HepG2 (cell line): ENCODE data around the gene UBTD1. TPM values are rescaled to one million over a fixed set of nuclear protein-coding genes. Genes with fewer than 3 reads are reported as not detected.

Source experiments
- ATAC-seq: fragments of 200-7000 bp; cut with Tn5 transposase; 3 replicates; pipeline ENCODE4 v1.9.1; 2020; ENCODE audit warnings: mild to moderate bottlenecking, moderate library complexity
- BruUV-seq: library from RNA; stranded (reverse); fragments of 400-500 nt; replicated peaks from 2 replicates; lab custom pipeline; 2021; lab: Mats Ljungman, UMichigan
- CTCF ChIA-PET: fragments of 300-600 bp; formaldehyde crosslinking; extraction: SDS; loops from one replicate; lab custom pipeline; 2021; ENCODE audit warnings: low total read pairs, inconsistent platforms, low intra/inter-chr PET ratio; lab: Yijun Ruan, JAX
- POLR2A ChIA-PET: fragments of 350-600 bp; sonication (Branson Sonifier 250); formaldehyde crosslinking; loops from one replicate; lab custom pipeline; 2020; ENCODE audit warnings: antibody characterized with exemption, inconsistent platforms; lab: Yijun Ruan, JAX
- DNase-seq: peaks from one replicate; pipeline ENCODE4 v3.0.0-alpha.2; 2015; ENCODE audit warnings: low spot score
- FAIRE-seq: peaks from 3 replicates; lab custom pipeline; 2011; peaks lifted over from hg19 to GRCh38; lab: Jason Lieb, UNC
- H2AFZ ChIP-seq: one replicate; pipeline ENCODE4 v1.6.1; 2011; ENCODE audit warnings: low read length, inconsistent platforms
- H3K27ac ChIP-seq: fragments of 300-600 bp; 3 replicates; pipeline ENCODE4 v1.8.0; 2011; ENCODE audit warnings: mixed run types, mild to moderate bottlenecking, mixed read lengths, low read length, inconsistent platforms; ENCODE audit not compliant: insufficient read depth; ENCODE audit errors: extremely low read length
- H3K27me3 ChIP-seq, 2 experiments: fragments of 200-600 bp in 1 of 2; 2 replicates in 1 of 2; 3 replicates in 1 of 2; pipeline versions ENCODE4 v1.6.0 to v1.8.0; 2011; ENCODE audit warnings: low read length in 2 of 2, mild to moderate bottlenecking in 2 of 2, moderate library complexity in 2 of 2, inconsistent platforms in 1 of 2; ENCODE audit not compliant: insufficient read depth in 2 of 2, control insufficient read depth in 1 of 2
- H3K36me3 ChIP-seq, 2 experiments: fragments of 200-600 bp in 1 of 2; replicated peaks in 1 of 2; 2 replicates in 1 of 2; 3 replicates in 1 of 2; pipeline versions ENCODE4 v1.5.1 to v1.8.0; 2011; ENCODE audit warnings: low read length in 2 of 2, inconsistent platforms in 1 of 2; ENCODE audit not compliant: insufficient read depth in 2 of 2, control insufficient read depth in 1 of 2
- H3K4me1 ChIP-seq: 2 replicates; pipeline ENCODE4 v1.5.1; 2012; ENCODE audit warnings: low read length, inconsistent platforms; ENCODE audit not compliant: insufficient read depth
- H3K4me2 ChIP-seq: 2 replicates; pipeline ENCODE4 v1.6.0; 2011; ENCODE audit warnings: low read depth, low read length, inconsistent platforms
- H3K4me3 ChIP-seq, 3 experiments: fragments of 200-600 bp in 1 of 3; sonication (generic), shearing (Covaris generic) in 1 of 3; replicated peaks in 1 of 3; 2 replicates each; pipeline ENCODE4 v1.5.1; 2011 to 2016; ENCODE audit warnings: low read length in 3 of 3, inconsistent platforms in 2 of 3, low read depth in 2 of 3, mild to moderate bottlenecking in 2 of 3, control low read depth in 1 of 3, mixed read lengths in 1 of 3; ENCODE audit not compliant: insufficient read depth in 1 of 3
- H3K79me2 ChIP-seq: one replicate; pipeline ENCODE4 v1.6.1; 2011; ENCODE audit warnings: low read length, inconsistent platforms; ENCODE audit not compliant: insufficient read depth
- H3K9ac ChIP-seq: 2 replicates; pipeline ENCODE4 v1.6.0; 2011; ENCODE audit warnings: mild to moderate bottlenecking, low read depth, low read length, inconsistent platforms; ENCODE audit not compliant: insufficient read depth
- H3K9me3 ChIP-seq: 2 replicates; pipeline ENCODE4 v1.5.1; 2012; ENCODE audit warnings: mild to moderate bottlenecking, low read length
- H4K20me1 ChIP-seq: 2 replicates; pipeline ENCODE4 v1.6.0; 2011; ENCODE audit warnings: inconsistent platforms, mild to moderate bottlenecking, low read length, moderate library complexity; ENCODE audit not compliant: insufficient read depth
- CAMTA2 ChIP-seq: sonication (generic); formaldehyde crosslinking; IDR thresholded peaks from 2 replicates; pipeline ENCODE4 v1.4.0; 2020; ENCODE audit warnings: mild to moderate bottlenecking, missing genetic modification reagents, borderline replicate concordance
- DPF2 ChIP-seq: sonication (generic); formaldehyde crosslinking; IDR thresholded peaks from 2 replicates; pipeline ENCODE4 v1.4.0; 2020; ENCODE audit warnings: mild to moderate bottlenecking, low read depth, missing genetic modification reagents, borderline replicate concordance
- KDM4B ChIP-seq: sonication (generic); formaldehyde crosslinking; IDR thresholded peaks from 2 replicates; pipeline ENCODE4 v1.4.0; 2020; ENCODE audit warnings: missing genetic modification reagents
- NCOR1 ChIP-seq: fragments of 200-600 bp; sonication (generic); IDR thresholded peaks from 2 replicates; pipeline ENCODE4 v1.7.0; 2017; ENCODE audit warnings: antibody characterized with exemption, low read length, borderline replicate concordance
- POLR2AphosphoS5 ChIP-seq: IDR thresholded peaks from 2 replicates; pipeline ENCODE4 v1.6.1; 2012; ENCODE audit warnings: low read depth, low read length
- REXO4 ChIP-seq: sonication (generic); formaldehyde crosslinking; IDR thresholded peaks from 2 replicates; pipeline ENCODE4 v1.8.0; 2022; ENCODE audit warnings: missing genetic modification reagents, mild to moderate bottlenecking, borderline replicate concordance
- YY1 ChIP-seq: IDR thresholded peaks from 2 replicates; pipeline ENCODE4 v1.6.1; 2011; ENCODE audit warnings: low read length, low read depth, moderate library complexity, mild to moderate bottlenecking; ENCODE audit not compliant: insufficient read depth, insufficient replicate concordance
- ZMYM2 ChIP-seq: sonication (generic); formaldehyde crosslinking; IDR thresholded peaks from 2 replicates; pipeline ENCODE4 v1.8.0; 2022; ENCODE audit warnings: mild to moderate bottlenecking, missing genetic modification reagents
- ZMYM4 ChIP-seq: sonication (generic); formaldehyde crosslinking; IDR thresholded peaks from 2 replicates; pipeline ENCODE4 v1.8.1; 2023; ENCODE audit warnings: mild to moderate bottlenecking, missing genetic modification reagents
- ZNF205 ChIP-seq: IDR thresholded peaks from 2 replicates; pipeline ENCODE4 v1.6.1; 2018; ENCODE audit warnings: missing biosample characterization, missing genetic modification reagents
- ZSCAN25 ChIP-seq: sonication (generic); formaldehyde crosslinking; IDR thresholded peaks from 2 replicates; pipeline ENCODE4 v1.8.0; 2022; ENCODE audit warnings: mild to moderate bottlenecking, missing genetic modification reagents
- WGBS: methylation state at CpG from one replicate; pipeline ENCODE4 v1.1.6; 2017; ENCODE audit warnings: low lambda C conversion rate; 5-methylcytosine and 5-hydroxymethylcytosine counted together
- in situ Hi-C: cut with HindIII; loops from 2 replicates; pipeline ENCODE4 v1.10.0; 2017; ENCODE audit warnings: low pct_unique_long_range_greater_than_20kb; ENCODE audit not compliant: extremely low pct_ligation_motif_present
- intact Hi-C: fragments of 100-400 bp; cut with micrococcal nuclease; formaldehyde crosslinking; loops from one replicate; pipeline ENCODE4 v1.10.0; 2022; ENCODE audit not compliant: unreplicated experiment
- polyA plus RNA-seq, 8 experiments: library from polyadenylated mRNA; depleted of rRNA in 3 of 8; stranded (reverse) in 7 of 8; unstranded in 1 of 8; fragments of >200 nt; fragmentation: Illumina TruSeq in 4 of 8; extraction: Trizol in 4 of 8; gene quantifications; 2 replicates each; pipeline versions ENCODE4 v1.2.1 to v1.2.3, GENCODE V29; 2011 to 2016; ENCODE audit warnings: low read depth in 4 of 8, missing spikeins in 1 of 8, mixed read lengths in 1 of 8; ENCODE audit not compliant: insufficient read depth in 1 of 8
- total RNA-seq, 5 experiments: library from RNA; depleted of rRNA; stranded (reverse); fragments of >200 nt; fragmentation: Illumina TruSeq; extraction: Trizol; gene quantifications; 2 replicates each; pipeline ENCODE4 v1.2.3, GENCODE V29; 2016; ENCODE audit warnings: low read depth in 1 of 5
- TF ChIP-seq, protein P1 (sequence below): sonication (generic); formaldehyde crosslinking; IDR thresholded peaks from 2 replicates; pipeline ENCODE4 v1.5.0; 2020; ENCODE audit warnings: missing genetic modification reagents
- TF ChIP-seq, protein P2 (sequence below): sonication (generic); formaldehyde crosslinking; IDR thresholded peaks from 2 replicates; pipeline ENCODE4 v1.5.0; 2020; ENCODE audit warnings: mild to moderate bottlenecking, missing genetic modification reagents
- TF ChIP-seq, protein P3 (sequence below): sonication (generic); formaldehyde crosslinking; conservative IDR thresholded peaks from 2 replicates; pipeline ENCODE4 v1.8.1; 2023; ENCODE audit warnings: missing genetic modification reagents
- TF ChIP-seq, protein P4 (sequence below): sonication (generic); formaldehyde crosslinking; IDR thresholded peaks from 2 replicates; pipeline ENCODE4 v1.5.0; 2020; ENCODE audit warnings: missing genetic modification reagents, mild to moderate bottlenecking, borderline replicate concordance

UBTD1 gene
- total and polyA plus RNA-seq, 2 of the 13 experiments (the other 11 are each of a cell fraction or from before 2014, with no cell fraction given) = 7.9 to 10.0 TPM

DNA sequence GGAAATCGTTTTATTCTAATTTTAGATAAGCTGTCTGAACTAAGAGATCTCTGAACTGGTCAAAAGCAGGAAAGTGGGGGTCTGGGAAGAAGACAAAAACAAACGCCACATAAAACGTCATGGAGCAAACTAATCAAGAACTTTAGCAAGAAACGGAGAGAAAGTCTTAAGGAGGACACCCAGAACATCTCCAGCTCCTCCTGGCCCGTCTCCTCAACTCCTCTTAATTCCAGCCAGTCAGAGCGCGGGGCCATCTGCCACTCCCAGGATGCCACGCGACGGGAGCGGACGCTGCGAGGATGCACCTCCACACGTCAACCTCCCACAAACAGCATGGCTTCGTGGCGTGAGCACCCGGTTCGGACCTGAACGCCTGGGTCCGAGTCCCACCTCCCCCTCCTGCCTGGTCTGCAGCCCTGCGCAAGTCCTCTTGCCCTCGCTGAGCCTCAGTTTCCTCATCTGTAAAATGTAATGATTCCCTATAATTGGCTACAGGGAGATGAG is 1.1 kb upstream of the UBTD1 start (continued):
- TF ChIP-seq, protein P1, sequence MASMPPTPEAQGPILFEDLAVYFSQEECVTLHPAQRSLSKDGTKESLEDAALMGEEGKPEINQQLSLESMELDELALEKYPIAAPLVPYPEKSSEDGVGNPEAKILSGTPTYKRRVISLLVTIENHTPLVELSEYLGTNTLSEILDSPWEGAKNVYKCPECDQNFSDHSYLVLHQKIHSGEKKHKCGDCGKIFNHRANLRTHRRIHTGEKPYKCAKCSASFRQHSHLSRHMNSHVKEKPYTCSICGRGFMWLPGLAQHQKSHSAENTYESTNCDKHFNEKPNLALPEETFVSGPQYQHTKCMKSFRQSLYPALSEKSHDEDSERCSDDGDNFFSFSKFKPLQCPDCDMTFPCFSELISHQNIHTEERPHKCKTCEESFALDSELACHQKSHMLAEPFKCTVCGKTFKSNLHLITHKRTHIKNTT = no peak
- TF ChIP-seq NCOR1 (no peak), YY1 (peak; percentile 69)

DNA sequence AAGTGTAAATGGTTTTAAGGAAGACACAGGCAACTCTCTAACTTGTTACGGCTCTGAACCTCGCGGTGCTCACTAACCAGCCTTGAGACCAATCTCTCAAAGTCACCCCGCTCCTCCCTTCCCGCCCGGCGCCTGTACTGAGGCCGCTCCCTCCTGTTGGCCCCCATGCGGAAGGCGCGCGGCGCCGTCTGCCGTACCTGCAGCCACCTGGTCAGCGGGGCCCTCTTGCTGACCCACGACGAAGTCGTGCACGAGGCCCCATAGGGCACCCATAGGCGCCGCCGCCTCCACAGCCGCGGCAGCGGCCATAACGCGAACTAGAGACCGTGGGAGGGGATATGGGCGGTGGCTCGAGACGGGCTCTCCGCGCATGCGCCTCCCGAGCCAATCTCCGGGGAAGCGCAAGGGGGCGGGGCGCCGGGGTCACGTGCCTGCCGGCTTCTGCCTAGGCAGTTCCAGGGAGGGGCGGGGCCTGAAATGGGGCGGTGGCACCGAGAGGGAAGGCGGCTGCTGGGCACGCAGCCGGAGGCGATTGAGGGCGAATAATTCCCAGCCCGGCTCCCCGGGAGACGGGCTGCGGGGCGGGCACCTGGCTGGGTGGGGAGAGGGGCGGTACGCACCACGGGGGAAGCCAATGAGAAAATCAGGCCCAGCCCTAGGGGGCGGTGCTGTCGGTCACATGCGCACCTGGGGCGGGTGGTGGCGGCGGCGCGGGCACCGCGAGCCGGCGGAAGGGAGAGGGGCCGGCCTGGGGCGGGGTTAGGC is 466 bp upstream of the UBTD1 start, which contains the start of gene MMS19:
MMS19 (minus strand) TSS at position 347 of the 765 bp plus-strand sequence; CDS start at position 309, 38 bp downstream.
- CTCF ChIA-PET = no interaction called here
- H3K27ac ChIP-seq = peak within 1 kb of the TSS; percentile 90
- in situ Hi-C loops = no loop called here
- FAIRE-seq (peak; percentile 72), ATAC-seq (peak; percentile 76), DNase-seq (peak; percentile 93)
- no peaks in the 10 kb centered on the region for H3K9me3 ChIP-seq
- WGBS = under 1% methylated on average over 23 of the region's 73 CpGs
- peaks cover 61% of the 10 kb centered on the region for H3K4me1 ChIP-seq
- peaks cover 52% of the 10 kb centered on the region for H3K79me2 ChIP-seq
- no peak within 1 kb of the TSS for H2AFZ ChIP-seq
- peak within 1 kb of the TSS; percentile 67 to 90 (median 89) for H3K4me3 ChIP-seq
- H3K27me3 ChIP-seq = no peaks in the 10 kb centered on the region; a peak in 1 of 5 replicates
- intact Hi-C loops = loop anchor here (2.0 kb wide), 1 partner anchor 55 kb away; no protein-coding TSS in a partner anchor
- H3K9ac ChIP-seq = peak within 1 kb of the TSS; percentile 92
- H3K36me3 ChIP-seq = peaks cover 2 to 4% of the 10 kb centered on the region in 2 experiments; a peak in 3 of 5 replicates
- POLR2A ChIA-PET = interaction anchor here (0.7 to 1.7 kb wide), 11 partner anchors 10 to 189 kb away, joined by 3 to 5 read pairs (median 4); partner anchors contain the start of gene AVPI1
- TSS peak; percentile 65 for BruUV-seq
- peak within 1 kb of the TSS; percentile 91 for H3K4me2 ChIP-seq
- peaks cover 24% of the 10 kb centered on the region for H4K20me1 ChIP-seq
- no peak for TF ChIP-seq KDM4B (CRISPR knock-in tag)
- TF ChIP-seq ZSCAN25 = 0 out of 2 replicates have a peak, but pooled peaks have one; percentile 41
- TF ChIP-seq ZMYM2 = no peak
- 0 out of 2 replicates have a peak, but pooled peaks have one; percentile 22 for TF ChIP-seq CAMTA2 (CRISPR knock-in tag)
- no peak for TF ChIP-seq ZMYM4 (CRISPR knock-in tag)
- TF ChIP-seq, protein P2, sequence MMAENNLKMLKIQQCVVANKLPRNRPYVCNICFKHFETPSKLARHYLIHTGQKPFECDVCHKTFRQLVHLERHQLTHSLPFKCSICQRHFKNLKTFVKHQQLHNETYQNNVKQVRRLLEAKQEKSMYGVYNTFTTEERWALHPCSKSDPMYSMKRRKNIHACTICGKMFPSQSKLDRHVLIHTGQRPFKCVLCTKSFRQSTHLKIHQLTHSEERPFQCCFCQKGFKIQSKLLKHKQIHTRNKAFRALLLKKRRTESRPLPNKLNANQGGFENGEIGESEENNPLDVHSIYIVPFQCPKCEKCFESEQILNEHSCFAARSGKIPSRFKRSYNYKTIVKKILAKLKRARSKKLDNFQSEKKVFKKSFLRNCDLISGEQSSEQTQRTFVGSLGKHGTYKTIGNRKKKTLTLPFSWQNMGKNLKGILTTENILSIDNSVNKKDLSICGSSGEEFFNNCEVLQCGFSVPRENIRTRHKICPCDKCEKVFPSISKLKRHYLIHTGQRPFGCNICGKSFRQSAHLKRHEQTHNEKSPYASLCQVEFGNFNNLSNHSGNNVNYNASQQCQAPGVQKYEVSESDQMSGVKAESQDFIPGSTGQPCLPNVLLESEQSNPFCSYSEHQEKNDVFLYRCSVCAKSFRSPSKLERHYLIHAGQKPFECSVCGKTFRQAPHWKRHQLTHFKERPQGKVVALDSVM = no peak
- TF ChIP-seq DPF2 (CRISPR knock-in tag) = no peak
- TF ChIP-seq, protein P3, sequence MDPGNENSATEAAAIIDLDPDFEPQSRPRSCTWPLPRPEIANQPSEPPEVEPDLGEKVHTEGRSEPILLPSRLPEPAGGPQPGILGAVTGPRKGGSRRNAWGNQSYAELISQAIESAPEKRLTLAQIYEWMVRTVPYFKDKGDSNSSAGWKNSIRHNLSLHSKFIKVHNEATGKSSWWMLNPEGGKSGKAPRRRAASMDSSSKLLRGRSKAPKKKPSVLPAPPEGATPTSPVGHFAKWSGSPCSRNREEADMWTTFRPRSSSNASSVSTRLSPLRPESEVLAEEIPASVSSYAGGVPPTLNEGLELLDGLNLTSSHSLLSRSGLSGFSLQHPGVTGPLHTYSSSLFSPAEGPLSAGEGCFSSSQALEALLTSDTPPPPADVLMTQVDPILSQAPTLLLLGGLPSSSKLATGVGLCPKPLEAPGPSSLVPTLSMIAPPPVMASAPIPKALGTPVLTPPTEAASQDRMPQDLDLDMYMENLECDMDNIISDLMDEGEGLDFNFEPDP (CRISPR knock-in tag) = no peak
- peak; percentile 29; the same call in 1 of the 2 replicates for TF ChIP-seq POLR2AphosphoS5
- TF ChIP-seq, protein P4, sequence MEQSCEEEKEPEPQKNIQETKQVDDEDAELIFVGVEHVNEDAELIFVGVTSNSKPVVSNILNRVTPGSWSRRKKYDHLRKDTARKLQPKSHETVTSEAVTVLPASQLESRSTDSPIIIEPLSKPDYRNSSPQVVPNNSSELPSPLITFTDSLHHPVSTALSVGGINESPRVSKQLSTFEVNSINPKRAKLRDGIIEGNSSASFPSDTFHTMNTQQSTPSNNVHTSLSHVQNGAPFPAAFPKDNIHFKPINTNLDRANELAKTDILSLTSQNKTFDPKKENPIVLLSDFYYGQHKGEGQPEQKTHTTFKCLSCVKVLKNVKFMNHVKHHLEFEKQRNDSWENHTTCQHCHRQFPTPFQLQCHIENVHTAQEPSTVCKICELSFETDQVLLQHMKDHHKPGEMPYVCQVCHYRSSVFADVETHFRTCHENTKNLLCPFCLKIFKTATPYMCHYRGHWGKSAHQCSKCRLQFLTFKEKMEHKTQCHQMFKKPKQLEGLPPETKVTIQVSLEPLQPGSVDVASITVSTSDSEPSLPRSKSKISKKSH (CRISPR knock-in tag) = 0 out of 2 replicates have a peak, but pooled peaks have one; percentile 16
- no peak for TF ChIP-seq REXO4 (CRISPR knock-in tag)
- 0 out of 2 replicates have a peak, but pooled peaks have one; percentile 23 for TF ChIP-seq ZNF205 (CRISPR knock-in tag)
